GM23338 (cell line): ENCODE data around the gene SON. TPM values are rescaled to one million over a fixed set of nuclear protein-coding genes. Genes with fewer than 3 reads are reported as not detected.

Experiments
- ATAC-seq: fragments of 200-7000 bp; cut with Tn5 transposase; 3 replicates; pipeline ENCODE4 v1.9.1; 2020
- DNase-seq: peaks from one replicate; pipeline ENCODE4 v3.0.0-alpha.2; 2015; ENCODE audit warnings: low spot score
- H2AFZ ChIP-seq: fragments of 200-600 bp; sonication (generic); 2 replicates; pipeline ENCODE4 v1.8.0; 2016; ENCODE audit warnings: antibody characterized with exemption, mild to moderate bottlenecking, moderate library complexity
- H3F3A ChIP-seq: fragments of 200-600 bp; sonication (generic); replicated peaks from 2 replicates; pipeline ENCODE4 v1.8.0; 2017; ENCODE audit warnings: antibody characterized with exemption, mixed run types, low read depth
- H3K27ac ChIP-seq: fragments of 200-600 bp; sonication (generic); 2 replicates; pipeline ENCODE4 v1.6.1; 2016; ENCODE audit warnings: low read depth
- H3K27me3 ChIP-seq: fragments of 200-600 bp; sonication (generic); 2 replicates; pipeline ENCODE4 v1.8.0; 2016; ENCODE audit warnings: mild to moderate bottlenecking, mixed run types, moderate library complexity; ENCODE audit not compliant: insufficient read depth
- H3K36me3 ChIP-seq: fragments of 200-600 bp; sonication (generic); 2 replicates; pipeline ENCODE4 v1.8.0; 2016; ENCODE audit warnings: mild to moderate bottlenecking; ENCODE audit not compliant: insufficient read depth
- H3K4me1 ChIP-seq: fragments of 200-600 bp; sonication (generic); 2 replicates; pipeline ENCODE4 v1.8.0; 2016; ENCODE audit warnings: mild to moderate bottlenecking, moderate library complexity; ENCODE audit not compliant: insufficient read depth
- H3K4me2 ChIP-seq: fragments of 200-600 bp; sonication (generic); 2 replicates; pipeline ENCODE4 v1.7.1; 2017; ENCODE audit warnings: mixed run types
- H3K4me3 ChIP-seq: fragments of 200-600 bp; sonication (generic); 2 replicates; pipeline ENCODE4 v1.6.1; 2016; ENCODE audit warnings: mixed run types
- H3K79me2 ChIP-seq: fragments of 200-600 bp; sonication (generic); replicated peaks from 2 replicates; pipeline ENCODE4 v1.8.0; 2017; ENCODE audit warnings: mild to moderate bottlenecking; ENCODE audit not compliant: insufficient read depth
- H3K9me2 ChIP-seq: fragments of 200-600 bp; sonication (generic); 2 replicates; pipeline ENCODE4 v1.8.0; 2017; ENCODE audit not compliant: insufficient read depth
- H4K20me1 ChIP-seq: fragments of 200-600 bp; sonication (generic); replicated peaks from 2 replicates; pipeline ENCODE4 v1.8.0; 2017; ENCODE audit warnings: mild to moderate bottlenecking; ENCODE audit not compliant: insufficient read depth
- H3K27ac Mint-ChIP-seq: 2 replicates; pipeline ENCODE4 v1.8.0; 2020; ENCODE audit warnings: inconsistent platforms, mild to moderate bottlenecking, moderate library complexity, mixed read lengths
- H3K27me3 Mint-ChIP-seq: 3 replicates; pipeline ENCODE4 v1.8.0; 2022; ENCODE audit warnings: low read depth, mild to moderate bottlenecking, moderate library complexity, mixed read lengths, inconsistent platforms; ENCODE audit not compliant: insufficient read depth, poor library complexity
- H3K36me3 Mint-ChIP-seq: 3 replicates; pipeline ENCODE4 v1.8.0; 2021; ENCODE audit warnings: low read depth, mild to moderate bottlenecking, inconsistent platforms, moderate library complexity, mixed read lengths
- H3K4me1 Mint-ChIP-seq: 3 replicates; pipeline ENCODE4 v1.8.0; 2020; ENCODE audit warnings: mild to moderate bottlenecking, inconsistent platforms, mixed read lengths
- H3K4me3 Mint-ChIP-seq: 3 replicates; pipeline ENCODE4 v1.8.0; 2021; ENCODE audit warnings: moderate library complexity, mild to moderate bottlenecking, inconsistent platforms, mixed read lengths
- H3K9me3 Mint-ChIP-seq: 3 replicates; pipeline ENCODE4 v1.8.0; 2020; ENCODE audit warnings: moderate library complexity, mild to moderate bottlenecking, inconsistent platforms, mixed read lengths
- CREB1 ChIP-seq: fragments of 250-450 bp; sonication (Bioruptor Pico); IDR thresholded peaks from 2 replicates; pipeline ENCODE4 v1.5.0; 2020; ENCODE audit warnings: low read depth, mild to moderate bottlenecking, moderate library complexity
- EZH2 ChIP-seq: fragments of 200-600 bp; sonication (generic); IDR thresholded peaks from one replicate; pipeline ENCODE4 v1.8.0; 2017; ENCODE audit warnings: antibody characterized with exemption, mild to moderate bottlenecking, low read depth; ENCODE audit not compliant: unreplicated experiment
- EZH2phosphoT487 ChIP-seq: fragments of 200-600 bp; sonication (generic); IDR thresholded peaks from one replicate; pipeline ENCODE4 v1.8.1; 2018; ENCODE audit warnings: antibody characterized with exemption; ENCODE audit not compliant: unreplicated experiment
- JUNB ChIP-seq: IDR thresholded peaks from one replicate; pipeline ENCODE4 v1.6.1; 2016; ENCODE audit warnings: antibody characterized with exemption; ENCODE audit not compliant: unreplicated experiment
- NANOG ChIP-seq: IDR thresholded peaks from 2 replicates; pipeline ENCODE4 v1.6.1; 2016; ENCODE audit warnings: antibody characterized with exemption, borderline replicate concordance
- POLR2AphosphoS5 ChIP-seq: IDR thresholded peaks from 2 replicates; pipeline ENCODE4 v1.6.1; 2016; ENCODE audit warnings: antibody characterized with exemption, low read depth
- STAT1 ChIP-seq: IDR thresholded peaks from one replicate; pipeline ENCODE4 v1.6.1; 2016; ENCODE audit warnings: antibody characterized with exemption; ENCODE audit not compliant: unreplicated experiment
- ZNF331 ChIP-seq: fragments of 250-450 bp; sonication (Bioruptor Pico); IDR thresholded peaks from 2 replicates; pipeline ENCODE4 v1.5.0; 2020; ENCODE audit warnings: low read depth, mild to moderate bottlenecking, moderate library complexity
- polyA plus RNA-seq: library from polyadenylated mRNA; unstranded; fragments of >200 nt; fragmentation: Nextera tagmentation; extraction: Ambion mirVana; gene quantifications from 2 replicates; pipeline ENCODE4 v1.2.1, GENCODE V29; 2016
- total RNA-seq: library from RNA; depleted of rRNA; stranded (reverse); fragments of >200 nt; shearing (Covaris generic); gene quantifications from 2 replicates; pipeline ENCODE4 v1.2.3, GENCODE V29; 2014
- TF ChIP-seq, protein P1 (sequence below): IDR thresholded peaks from 2 replicates; pipeline ENCODE4 v1.6.1; 2016; ENCODE audit warnings: antibody characterized with exemption
- TF ChIP-seq, protein P2 (sequence below), 2 experiments: fragments of 200-600 bp in 1 of 2; sonication (generic) in 1 of 2; conservative IDR thresholded peaks; 2 replicates each; pipeline versions ENCODE4 v1.5.1 to v1.6.1; 2016 to 2017; ENCODE audit warnings: antibody characterized with exemption in 2 of 2, low read depth in 2 of 2, mild to moderate bottlenecking in 2 of 2, moderate library complexity in 1 of 2
- TF ChIP-seq, protein P3 (sequence below): fragments of 250-450 bp; sonication (Bioruptor Pico); IDR thresholded peaks from 2 replicates; pipeline ENCODE4 v1.5.0; 2020; ENCODE audit warnings: mild to moderate bottlenecking, moderate library complexity
- TF ChIP-seq, protein P4 (sequence below): IDR thresholded peaks from one replicate; pipeline ENCODE4 v1.6.1; 2018; ENCODE audit warnings: antibody characterized with exemption; ENCODE audit not compliant: unreplicated experiment

SON gene
- total and polyA plus RNA-seq, 2 experiments from 2014 or later = 361 to 1,421 TPM

DNA sequence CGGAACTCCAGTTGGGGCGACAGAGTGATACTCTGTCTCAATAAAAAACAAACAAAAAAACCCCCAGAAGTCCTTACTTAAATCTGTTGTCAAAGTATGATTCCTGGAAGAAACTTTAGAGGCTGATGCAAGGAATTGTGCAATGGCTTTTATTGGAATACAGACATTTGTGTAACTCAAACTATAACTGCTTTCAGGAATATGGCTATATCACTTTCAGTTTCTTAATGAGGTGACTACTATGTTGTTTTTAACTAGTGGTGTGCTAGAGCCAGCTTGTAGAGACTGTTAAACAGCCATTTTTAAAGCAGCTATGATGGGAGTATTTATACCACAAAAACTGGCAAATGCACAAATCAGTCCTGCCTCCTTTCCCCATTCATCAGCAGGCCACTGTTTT lies 28.6 kb upstream of the SON start (continued):
- TF ChIP-seq EZH2 = no peak
- TF ChIP-seq, protein P1, sequence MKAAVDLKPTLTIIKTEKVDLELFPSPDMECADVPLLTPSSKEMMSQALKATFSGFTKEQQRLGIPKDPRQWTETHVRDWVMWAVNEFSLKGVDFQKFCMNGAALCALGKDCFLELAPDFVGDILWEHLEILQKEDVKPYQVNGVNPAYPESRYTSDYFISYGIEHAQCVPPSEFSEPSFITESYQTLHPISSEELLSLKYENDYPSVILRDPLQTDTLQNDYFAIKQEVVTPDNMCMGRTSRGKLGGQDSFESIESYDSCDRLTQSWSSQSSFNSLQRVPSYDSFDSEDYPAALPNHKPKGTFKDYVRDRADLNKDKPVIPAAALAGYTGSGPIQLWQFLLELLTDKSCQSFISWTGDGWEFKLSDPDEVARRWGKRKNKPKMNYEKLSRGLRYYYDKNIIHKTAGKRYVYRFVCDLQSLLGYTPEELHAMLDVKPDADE = no peak

DNA sequence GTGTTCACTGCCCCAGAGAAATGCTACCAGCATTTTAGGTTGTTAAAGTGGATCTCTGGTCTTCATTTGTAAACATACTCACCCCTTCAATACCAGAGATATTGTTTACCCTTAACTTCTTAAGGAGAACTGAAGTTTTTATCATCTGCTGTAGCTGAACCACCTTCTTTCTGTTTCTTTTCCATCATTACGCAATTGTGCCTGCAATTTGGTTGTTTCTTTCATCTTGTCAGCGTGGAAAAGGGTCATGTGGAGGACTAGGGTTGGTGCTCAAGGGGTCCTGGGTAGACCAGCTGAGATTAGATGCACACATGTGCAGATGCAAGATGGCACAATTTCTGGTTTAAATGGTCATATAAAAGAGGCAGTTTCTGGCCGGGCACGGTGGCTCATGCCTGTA lies 23.9 kb upstream of the SON start:
- ATAC-seq (no peak), DNase-seq (no peak)
- Histone ChIP-seq H4K20me1 (no peaks in the 10 kb centered on the region; the same call in 1 of the 2 replicates), H3K36me3 (peaks cover 77% of the 10 kb centered on the region), H3K4me1 (no peaks in the 10 kb centered on the region), H3F3A (0 out of 2 replicates have a peak, but pooled peaks cover 16% of the 10 kb centered on the region), H3K4me2 (no peak overlapping the region), H3K9me2 (no peaks in the 10 kb centered on the region), H3K4me3 (no peak overlapping the region), H3K79me2 (no peaks in the 10 kb centered on the region), H3K27ac (no peak overlapping the region), H3K27me3 (no peaks in the 10 kb centered on the region), H2AFZ (no peak overlapping the region)
- Mint-ChIP-seq H3K4me1 (peaks cover 3% of the 10 kb centered on the region; the same call in 1 of the 3 replicates), H3K27ac (no peak overlapping the region), H3K9me3 (no peaks in the 10 kb centered on the region; the same call in 2 of the 3 replicates), H3K36me3 (peaks cover 81% of the 10 kb centered on the region), H3K27me3 (peaks cover 2% of the 10 kb centered on the region), H3K4me3 (no peak overlapping the region)
- TF ChIP-seq JUNB (no peak), POLR2AphosphoS5 (no peak), STAT1 (no peak), CREB1 (CRISPR knock-in tag) (no peak), ZNF331 (CRISPR knock-in tag) (no peak), EZH2phosphoT487 (no peak), NANOG (no peak)
- TF ChIP-seq, protein P2, sequence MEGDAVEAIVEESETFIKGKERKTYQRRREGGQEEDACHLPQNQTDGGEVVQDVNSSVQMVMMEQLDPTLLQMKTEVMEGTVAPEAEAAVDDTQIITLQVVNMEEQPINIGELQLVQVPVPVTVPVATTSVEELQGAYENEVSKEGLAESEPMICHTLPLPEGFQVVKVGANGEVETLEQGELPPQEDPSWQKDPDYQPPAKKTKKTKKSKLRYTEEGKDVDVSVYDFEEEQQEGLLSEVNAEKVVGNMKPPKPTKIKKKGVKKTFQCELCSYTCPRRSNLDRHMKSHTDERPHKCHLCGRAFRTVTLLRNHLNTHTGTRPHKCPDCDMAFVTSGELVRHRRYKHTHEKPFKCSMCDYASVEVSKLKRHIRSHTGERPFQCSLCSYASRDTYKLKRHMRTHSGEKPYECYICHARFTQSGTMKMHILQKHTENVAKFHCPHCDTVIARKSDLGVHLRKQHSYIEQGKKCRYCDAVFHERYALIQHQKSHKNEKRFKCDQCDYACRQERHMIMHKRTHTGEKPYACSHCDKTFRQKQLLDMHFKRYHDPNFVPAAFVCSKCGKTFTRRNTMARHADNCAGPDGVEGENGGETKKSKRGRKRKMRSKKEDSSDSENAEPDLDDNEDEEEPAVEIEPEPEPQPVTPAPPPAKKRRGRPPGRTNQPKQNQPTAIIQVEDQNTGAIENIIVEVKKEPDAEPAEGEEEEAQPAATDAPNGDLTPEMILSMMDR (conservative IDR thresholded peaks at IDR 0.05; ENCODE audit: low read depth in 2 of 2) = no peak
- TF ChIP-seq, protein P3, sequence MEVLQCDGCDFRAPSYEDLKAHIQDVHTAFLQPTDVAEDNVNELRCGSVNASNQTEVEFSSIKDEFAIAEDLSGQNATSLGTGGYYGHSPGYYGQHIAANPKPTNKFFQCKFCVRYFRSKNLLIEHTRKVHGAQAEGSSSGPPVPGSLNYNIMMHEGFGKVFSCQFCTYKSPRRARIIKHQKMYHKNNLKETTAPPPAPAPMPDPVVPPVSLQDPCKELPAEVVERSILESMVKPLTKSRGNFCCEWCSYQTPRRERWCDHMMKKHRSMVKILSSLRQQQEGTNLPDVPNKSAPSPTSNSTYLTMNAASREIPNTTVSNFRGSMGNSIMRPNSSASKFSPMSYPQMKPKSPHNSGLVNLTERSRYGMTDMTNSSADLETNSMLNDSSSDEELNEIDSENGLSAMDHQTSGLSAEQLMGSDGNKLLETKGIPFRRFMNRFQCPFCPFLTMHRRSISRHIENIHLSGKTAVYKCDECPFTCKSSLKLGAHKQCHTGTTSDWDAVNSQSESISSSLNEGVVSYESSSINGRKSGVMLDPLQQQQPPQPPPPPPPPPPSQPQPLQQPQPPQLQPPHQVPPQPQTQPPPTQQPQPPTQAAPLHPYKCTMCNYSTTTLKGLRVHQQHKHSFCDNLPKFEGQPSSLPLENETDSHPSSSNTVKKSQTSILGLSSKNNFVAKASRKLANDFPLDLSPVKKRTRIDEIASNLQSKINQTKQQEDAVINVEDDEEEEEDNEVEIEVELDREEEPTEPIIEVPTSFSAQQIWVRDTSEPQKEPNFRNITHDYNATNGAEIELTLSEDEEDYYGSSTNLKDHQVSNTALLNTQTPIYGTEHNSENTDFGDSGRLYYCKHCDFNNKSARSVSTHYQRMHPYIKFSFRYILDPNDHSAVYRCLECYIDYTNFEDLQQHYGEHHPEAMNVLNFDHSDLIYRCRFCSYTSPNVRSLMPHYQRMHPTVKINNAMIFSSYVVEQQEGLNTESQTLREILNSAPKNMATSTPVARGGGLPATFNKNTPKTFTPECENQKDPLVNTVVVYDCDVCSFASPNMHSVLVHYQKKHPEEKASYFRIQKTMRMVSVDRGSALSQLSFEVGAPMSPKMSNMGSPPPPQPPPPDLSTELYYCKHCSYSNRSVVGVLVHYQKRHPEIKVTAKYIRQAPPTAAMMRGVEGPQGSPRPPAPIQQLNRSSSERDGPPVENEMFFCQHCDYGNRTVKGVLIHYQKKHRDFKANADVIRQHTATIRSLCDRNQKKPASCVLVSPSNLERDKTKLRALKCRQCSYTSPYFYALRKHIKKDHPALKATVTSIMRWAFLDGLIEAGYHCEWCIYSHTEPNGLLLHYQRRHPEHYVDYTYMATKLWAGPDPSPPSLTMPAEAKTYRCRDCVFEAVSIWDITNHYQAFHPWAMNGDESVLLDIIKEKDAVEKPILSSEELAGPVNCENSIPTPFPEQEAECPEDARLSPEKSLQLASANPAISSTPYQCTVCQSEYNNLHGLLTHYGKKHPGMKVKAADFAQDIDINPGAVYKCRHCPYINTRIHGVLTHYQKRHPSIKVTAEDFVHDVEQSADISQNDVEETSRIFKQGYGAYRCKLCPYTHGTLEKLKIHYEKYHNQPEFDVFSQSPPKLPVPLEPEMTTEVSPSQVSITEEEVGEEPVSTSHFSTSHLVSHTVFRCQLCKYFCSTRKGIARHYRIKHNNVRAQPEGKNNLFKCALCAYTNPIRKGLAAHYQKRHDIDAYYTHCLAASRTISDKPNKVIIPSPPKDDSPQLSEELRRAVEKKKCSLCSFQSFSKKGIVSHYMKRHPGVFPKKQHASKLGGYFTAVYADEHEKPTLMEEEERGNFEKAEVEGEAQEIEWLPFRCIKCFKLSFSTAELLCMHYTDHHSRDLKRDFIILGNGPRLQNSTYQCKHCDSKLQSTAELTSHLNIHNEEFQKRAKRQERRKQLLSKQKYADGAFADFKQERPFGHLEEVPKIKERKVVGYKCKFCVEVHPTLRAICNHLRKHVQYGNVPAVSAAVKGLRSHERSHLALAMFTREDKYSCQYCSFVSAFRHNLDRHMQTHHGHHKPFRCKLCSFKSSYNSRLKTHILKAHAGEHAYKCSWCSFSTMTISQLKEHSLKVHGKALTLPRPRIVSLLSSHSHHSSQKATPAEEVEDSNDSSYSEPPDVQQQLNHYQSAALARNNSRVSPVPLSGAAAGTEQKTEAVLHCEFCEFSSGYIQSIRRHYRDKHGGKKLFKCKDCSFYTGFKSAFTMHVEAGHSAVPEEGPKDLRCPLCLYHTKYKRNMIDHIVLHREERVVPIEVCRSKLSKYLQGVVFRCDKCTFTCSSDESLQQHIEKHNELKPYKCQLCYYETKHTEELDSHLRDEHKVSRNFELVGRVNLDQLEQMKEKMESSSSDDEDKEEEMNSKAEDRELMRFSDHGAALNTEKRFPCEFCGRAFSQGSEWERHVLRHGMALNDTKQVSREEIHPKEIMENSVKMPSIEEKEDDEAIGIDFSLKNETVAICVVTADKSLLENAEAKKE (CRISPR knock-in tag) = no peak
- TF ChIP-seq, protein P4, sequence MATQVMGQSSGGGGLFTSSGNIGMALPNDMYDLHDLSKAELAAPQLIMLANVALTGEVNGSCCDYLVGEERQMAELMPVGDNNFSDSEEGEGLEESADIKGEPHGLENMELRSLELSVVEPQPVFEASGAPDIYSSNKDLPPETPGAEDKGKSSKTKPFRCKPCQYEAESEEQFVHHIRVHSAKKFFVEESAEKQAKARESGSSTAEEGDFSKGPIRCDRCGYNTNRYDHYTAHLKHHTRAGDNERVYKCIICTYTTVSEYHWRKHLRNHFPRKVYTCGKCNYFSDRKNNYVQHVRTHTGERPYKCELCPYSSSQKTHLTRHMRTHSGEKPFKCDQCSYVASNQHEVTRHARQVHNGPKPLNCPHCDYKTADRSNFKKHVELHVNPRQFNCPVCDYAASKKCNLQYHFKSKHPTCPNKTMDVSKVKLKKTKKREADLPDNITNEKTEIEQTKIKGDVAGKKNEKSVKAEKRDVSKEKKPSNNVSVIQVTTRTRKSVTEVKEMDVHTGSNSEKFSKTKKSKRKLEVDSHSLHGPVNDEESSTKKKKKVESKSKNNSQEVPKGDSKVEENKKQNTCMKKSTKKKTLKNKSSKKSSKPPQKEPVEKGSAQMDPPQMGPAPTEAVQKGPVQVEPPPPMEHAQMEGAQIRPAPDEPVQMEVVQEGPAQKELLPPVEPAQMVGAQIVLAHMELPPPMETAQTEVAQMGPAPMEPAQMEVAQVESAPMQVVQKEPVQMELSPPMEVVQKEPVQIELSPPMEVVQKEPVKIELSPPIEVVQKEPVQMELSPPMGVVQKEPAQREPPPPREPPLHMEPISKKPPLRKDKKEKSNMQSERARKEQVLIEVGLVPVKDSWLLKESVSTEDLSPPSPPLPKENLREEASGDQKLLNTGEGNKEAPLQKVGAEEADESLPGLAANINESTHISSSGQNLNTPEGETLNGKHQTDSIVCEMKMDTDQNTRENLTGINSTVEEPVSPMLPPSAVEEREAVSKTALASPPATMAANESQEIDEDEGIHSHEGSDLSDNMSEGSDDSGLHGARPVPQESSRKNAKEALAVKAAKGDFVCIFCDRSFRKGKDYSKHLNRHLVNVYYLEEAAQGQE = no peak
- TF ChIP-seq, protein P1 = no peak
